GM13976 (cell line): ENCODE data around the gene ROBO1.

Experiments used
- DNase-seq: peaks from one replicate; pipeline ENCODE4 v3.0.0; 2012; ENCODE audit warnings: low spot score
- CTCF ChIP-seq: IDR thresholded peaks from 2 replicates; pipeline ENCODE4 v1.5.1; 2012; ENCODE audit warnings: borderline replicate concordance, mild to moderate bottlenecking; ENCODE audit not compliant: insufficient read depth; ENCODE audit errors: extremely low read depth, missing control alignments, control extremely low read depth
- in situ Hi-C: fragments of 300-500 bp; cut with MboI; formaldehyde crosslinking; loops from one replicate; pipeline ENCODE4 v1.12.0; 2022; ENCODE audit warnings: low sequenced_read_pairs, mixed read lengths, inconsistent platforms; ENCODE audit not compliant: unreplicated experiment

The ROBO1 gene

DNA sequence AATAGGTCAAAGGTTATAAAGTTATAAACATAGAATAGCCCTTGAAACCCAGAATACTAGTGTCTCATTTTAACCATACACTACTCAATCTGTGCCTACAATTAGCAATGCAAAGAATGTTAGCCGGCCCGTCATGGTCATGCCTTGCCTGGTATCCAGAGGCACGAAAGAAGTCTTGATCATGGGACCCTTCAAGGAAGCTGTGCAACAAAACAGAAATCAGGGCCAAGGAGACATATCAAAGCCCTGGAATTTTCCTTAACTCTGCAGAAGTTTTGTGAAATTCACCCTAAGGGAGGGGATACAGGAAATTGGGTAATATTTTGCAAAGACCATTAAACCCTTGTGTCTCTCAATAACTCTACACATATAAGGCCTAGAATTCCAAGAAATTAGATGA, 482.4 kb downstream of the ROBO1 start:
- DNase-seq, result no peak
- TF ChIP-seq CTCF, result no peak
- in situ Hi-C loops, result no loop called here

- no peak for DNase-seq
- in situ Hi-C loops, result no loop called here
Observed at GRCh38 chr3:79284781-79285180, 483.0 kb downstream of the ROBO1 start.

DNA sequence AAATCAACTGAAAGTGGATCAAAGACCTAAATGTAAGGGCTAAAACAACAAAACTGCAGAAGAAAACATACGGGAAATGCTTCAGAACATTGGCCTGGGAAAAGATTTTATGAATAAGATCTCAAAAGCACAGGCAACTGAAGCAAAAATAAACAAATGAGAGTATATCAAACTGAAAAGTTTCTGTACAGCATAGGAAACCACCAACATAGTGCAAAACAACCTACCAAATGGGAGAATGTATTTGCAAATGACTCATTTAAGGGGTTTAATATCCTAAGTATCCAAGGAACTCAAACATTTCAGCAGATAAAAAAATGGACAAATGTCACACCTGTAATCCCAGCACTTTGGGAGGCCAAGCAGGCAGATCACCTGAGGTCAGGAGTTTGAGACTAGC, 489.1 kb downstream of the ROBO1 start:
- no peak for DNase-seq
- no peak for TF ChIP-seq CTCF
- in situ Hi-C loops, result no loop called here

More at GRCh38 chr3:79284781-79285180, 483.0 kb downstream of the ROBO1 start:
- TF ChIP-seq CTCF, result no peak

- TF ChIP-seq CTCF, result no peak
- in situ Hi-C loops, result no loop called here
- no peak for DNase-seq
Observed at GRCh38 chr3:79268422-79268821, 499.4 kb downstream of the ROBO1 start.

DNA sequence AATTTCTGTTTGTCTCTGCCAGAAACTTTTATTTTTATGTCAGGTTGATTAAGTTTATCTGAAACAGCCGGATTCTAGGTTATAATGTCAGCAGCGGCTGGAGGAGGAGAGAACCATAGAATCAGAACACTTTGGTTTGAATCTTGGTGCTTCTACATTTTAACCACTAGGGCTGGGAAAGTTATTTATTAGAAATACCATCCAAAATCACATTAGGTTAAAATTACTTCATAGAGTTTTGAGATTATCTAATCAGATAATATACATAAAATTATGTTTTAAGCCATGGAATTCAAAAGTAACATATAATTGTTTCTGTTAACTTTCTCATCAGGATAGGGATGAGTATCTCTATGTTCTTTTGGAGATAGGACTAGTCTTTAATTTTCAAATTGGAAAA, 502.9 kb downstream of the ROBO1 start:
- no peak for DNase-seq
- in situ Hi-C loops, result no loop called here
- TF ChIP-seq CTCF, result no peak

- DNase-seq, result no peak
- TF ChIP-seq CTCF, result no peak
- in situ Hi-C loops, result no loop called here
Observed at GRCh38 chr3:79263423-79263822, 504.4 kb downstream of the ROBO1 start.

DNA sequence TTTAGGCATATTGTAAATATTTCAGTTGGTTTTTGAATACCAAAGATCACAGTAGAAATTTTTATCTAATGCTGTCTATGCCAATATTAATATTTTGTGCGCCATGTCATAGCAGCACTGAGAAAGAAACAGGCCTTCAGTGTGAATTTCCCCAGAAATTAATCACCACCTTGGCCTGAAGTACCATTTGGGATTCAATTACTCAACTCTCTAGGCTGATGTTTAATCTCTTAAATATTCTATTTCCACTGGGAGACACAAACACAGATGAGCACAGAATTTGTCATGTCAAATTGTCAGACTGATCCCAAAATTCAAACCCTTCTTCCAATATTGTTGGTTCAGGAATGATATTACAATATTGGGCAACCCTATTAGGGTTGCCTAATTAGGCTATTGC, 509.3 kb downstream of the ROBO1 start:
- TF ChIP-seq CTCF, result no peak
- DNase-seq, result no peak
- in situ Hi-C loops, result no loop called here
